ENCODE data around the gene USP5.
"Not testable (repeated sequence)": the region's sequence is repeated elsewhere in the genome, so short reads cannot be mapped to it uniquely, and the experiment has no call there.

Gene USP5

GRCh38 chr12:6843118-6843902, 8.6 kb upstream of the USP5 start:
- no peak for DNase-seq

GRCh38 chr12:6845395-6845794, 6.6 kb upstream of the USP5 start:
- no peak for DNase-seq

- DNase-seq = no peak
These were observed 5.6 kb upstream of the USP5 start for GRCh38 chr12:6846316-6846869.

- no peak for DNase-seq
These were observed 4.3 kb upstream of the USP5 start for GRCh38 chr12:6847676-6848075.

GRCh38 chr12:6849427-6849826, 2.5 kb upstream of the USP5 start:
- no peak for DNase-seq

GRCh38 chr12:6849976-6850560, 1.9 kb upstream of the USP5 start:
- DNase-seq = no peak

- DNase-seq = no peak
These were observed 1.2 kb upstream of the USP5 start for GRCh38 chr12:6850796-6851152.

- peak; percentile 89 for DNase-seq
These were observed 613 bp upstream of the USP5 start, which contains the start of gene CDCA3 for GRCh38 chr12:6851153-6851920. Gene CDCA3 (minus strand): TSS chr12:6851286. CDS start chr12:6850952, 334 bp downstream.

- peak; percentile 70 for DNase-seq
These were observed 853 bp downstream of the USP5 start for GRCh38 chr12:6852651-6853354.

GRCh38 chr12:6853626-6854025, 1.7 kb downstream of the USP5 start:
- no peak for DNase-seq

- no peak for DNase-seq
These were observed 2.1 kb downstream of the USP5 start for GRCh38 chr12:6854036-6854435.

GRCh38 chr12:6855322-6855721, 3.4 kb downstream of the USP5 start:
- DNase-seq = no peak

GRCh38 chr12:6858799-6859198, 6.8 kb downstream of the USP5 start:
- DNase-seq = no peak

- DNase-seq = no peak
These were observed 8.2 kb downstream of the USP5 start for GRCh38 chr12:6860116-6860515.

- no peak for DNase-seq
These were observed 9.0 kb downstream of the USP5 start for GRCh38 chr12:6860942-6861341.

- no peak for DNase-seq
These were observed 9.4 kb downstream of the USP5 start for GRCh38 chr12:6861391-6861790.

- DNase-seq = no peak
These were observed 11.1 kb downstream of the USP5 start for GRCh38 chr12:6863033-6863432.

GRCh38 chr12:6863586-6864321, 11.8 kb downstream of the USP5 start:
- DNase-seq = no peak

- not testable (repeated sequence) for DNase-seq
These were observed 13.4 kb downstream of the USP5 start for GRCh38 chr12:6865307-6865706.

- DNase-seq = no peak
These were observed 14.4 kb downstream of the USP5 start for GRCh38 chr12:6866163-6866919.

GRCh38 chr12:6866920-6867412, 15.0 kb downstream of the USP5 start:
- no peak for DNase-seq
